NB4 (cell line): ENCODE measurements around the gene SREBF1.
A peak's percentile ranks its signal among the peaks of the same experiment; 100 is the strongest.

ENCODE experiments used
- DNase-seq: peaks from one replicate; pipeline ENCODE4 v3.0.0; 2010; ENCODE audit warnings: low read depth
- H3K4me3 ChIP-seq: one replicate; pipeline ENCODE4 v1.5.1; 2011; ENCODE audit warnings: mild to moderate bottlenecking, low read depth, low read length, moderate library complexity
- MYC ChIP-seq: IDR thresholded peaks from 2 replicates; pipeline ENCODE4 v1.6.1; 2011; ENCODE audit warnings: low read depth, low read length
- POLR2A ChIP-seq: IDR thresholded peaks from 2 replicates; pipeline ENCODE4 v1.6.1; 2011; ENCODE audit warnings: mild to moderate bottlenecking; ENCODE audit not compliant: insufficient read length; ENCODE audit errors: extremely low read depth
- TF ChIP-seq, protein P1 (sequence below): IDR thresholded peaks from one replicate; pipeline ENCODE4 v1.5.1; 2012; ENCODE audit warnings: low read depth, low read length
- TF ChIP-seq, protein P2 (sequence below): IDR thresholded peaks from 2 replicates; pipeline ENCODE4 v1.6.1; 2011; ENCODE audit warnings: low read depth, low read length

SREBF1 gene

DNA sequence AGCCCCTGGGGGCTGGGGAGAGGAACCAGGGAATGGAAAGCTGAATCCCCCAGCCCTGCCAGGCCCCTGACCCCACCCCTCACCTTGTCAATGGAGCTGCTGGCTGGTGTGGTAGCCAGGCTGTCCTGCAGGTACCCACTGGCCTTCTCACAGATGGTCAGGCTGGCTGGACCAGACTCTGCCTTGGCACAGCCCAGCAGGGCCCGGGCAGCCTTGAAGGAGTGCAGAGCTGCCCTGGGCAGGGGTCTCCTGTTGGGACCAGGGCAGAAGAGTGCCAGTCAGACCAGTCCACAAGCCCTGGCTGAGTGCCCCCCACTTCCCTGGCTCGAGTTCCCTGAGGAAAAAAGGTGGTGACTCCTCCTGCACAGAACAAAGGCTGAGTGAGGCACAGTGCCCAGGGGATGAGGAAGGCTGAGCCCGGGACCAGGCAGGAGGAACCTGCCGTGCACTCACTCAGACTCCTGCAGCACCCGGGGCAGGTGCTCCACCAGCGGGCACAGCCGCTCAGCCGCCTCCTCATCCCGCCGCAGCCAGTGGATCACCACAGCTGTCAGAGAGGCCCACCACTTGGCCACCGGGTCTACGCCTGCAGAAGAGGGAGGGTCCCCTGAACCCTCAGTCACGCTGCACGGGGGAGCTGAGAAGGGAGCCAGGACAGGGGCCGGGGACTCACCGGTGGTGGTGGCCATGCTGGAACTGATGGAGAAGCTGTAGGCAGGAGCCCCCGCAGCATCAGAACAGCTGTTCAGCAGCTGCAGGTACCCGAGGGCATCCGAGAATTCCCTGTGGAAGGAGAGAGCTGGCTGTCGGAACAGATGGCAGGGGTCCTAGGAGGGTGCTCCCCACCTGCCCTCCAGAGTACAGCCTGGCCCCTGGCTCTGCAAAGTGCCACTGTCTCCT is 22.4 kb downstream of the SREBF1 start:
- no peak overlapping the region for H3K4me3 ChIP-seq
- TF ChIP-seq, protein P1, sequence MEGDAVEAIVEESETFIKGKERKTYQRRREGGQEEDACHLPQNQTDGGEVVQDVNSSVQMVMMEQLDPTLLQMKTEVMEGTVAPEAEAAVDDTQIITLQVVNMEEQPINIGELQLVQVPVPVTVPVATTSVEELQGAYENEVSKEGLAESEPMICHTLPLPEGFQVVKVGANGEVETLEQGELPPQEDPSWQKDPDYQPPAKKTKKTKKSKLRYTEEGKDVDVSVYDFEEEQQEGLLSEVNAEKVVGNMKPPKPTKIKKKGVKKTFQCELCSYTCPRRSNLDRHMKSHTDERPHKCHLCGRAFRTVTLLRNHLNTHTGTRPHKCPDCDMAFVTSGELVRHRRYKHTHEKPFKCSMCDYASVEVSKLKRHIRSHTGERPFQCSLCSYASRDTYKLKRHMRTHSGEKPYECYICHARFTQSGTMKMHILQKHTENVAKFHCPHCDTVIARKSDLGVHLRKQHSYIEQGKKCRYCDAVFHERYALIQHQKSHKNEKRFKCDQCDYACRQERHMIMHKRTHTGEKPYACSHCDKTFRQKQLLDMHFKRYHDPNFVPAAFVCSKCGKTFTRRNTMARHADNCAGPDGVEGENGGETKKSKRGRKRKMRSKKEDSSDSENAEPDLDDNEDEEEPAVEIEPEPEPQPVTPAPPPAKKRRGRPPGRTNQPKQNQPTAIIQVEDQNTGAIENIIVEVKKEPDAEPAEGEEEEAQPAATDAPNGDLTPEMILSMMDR, result no peak
- TF ChIP-seq POLR2A (no peak), MYC (no peak)
- TF ChIP-seq, protein P2, sequence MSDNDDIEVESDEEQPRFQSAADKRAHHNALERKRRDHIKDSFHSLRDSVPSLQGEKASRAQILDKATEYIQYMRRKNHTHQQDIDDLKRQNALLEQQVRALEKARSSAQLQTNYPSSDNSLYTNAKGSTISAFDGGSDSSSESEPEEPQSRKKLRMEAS, result no peak
- DNase-seq, result no peak

DNA sequence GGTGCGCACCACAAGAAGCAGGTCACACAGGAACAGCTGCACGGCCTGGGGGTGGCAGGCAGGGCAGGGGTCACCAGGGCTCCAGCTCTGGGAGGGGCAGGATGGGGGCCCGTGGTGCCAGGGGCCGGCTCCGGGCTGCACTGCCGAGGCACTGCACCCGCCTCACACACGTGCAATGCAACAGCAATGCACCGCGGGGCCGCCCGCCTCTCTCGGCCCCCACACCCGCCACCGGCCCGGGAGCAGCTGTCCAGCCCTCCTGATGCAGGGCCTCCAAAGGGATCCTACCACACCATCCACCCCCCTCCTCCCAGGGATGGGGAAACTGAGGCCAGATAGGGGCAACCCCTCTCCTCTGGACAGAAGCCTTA is 23.1 kb downstream of the SREBF1 start:
- no peak overlapping the region for H3K4me3 ChIP-seq
- no peak for DNase-seq
- no peak for TF ChIP-seq POLR2A
- TF ChIP-seq, protein P2, result no peak
- TF ChIP-seq, protein P1, result no peak

DNA sequence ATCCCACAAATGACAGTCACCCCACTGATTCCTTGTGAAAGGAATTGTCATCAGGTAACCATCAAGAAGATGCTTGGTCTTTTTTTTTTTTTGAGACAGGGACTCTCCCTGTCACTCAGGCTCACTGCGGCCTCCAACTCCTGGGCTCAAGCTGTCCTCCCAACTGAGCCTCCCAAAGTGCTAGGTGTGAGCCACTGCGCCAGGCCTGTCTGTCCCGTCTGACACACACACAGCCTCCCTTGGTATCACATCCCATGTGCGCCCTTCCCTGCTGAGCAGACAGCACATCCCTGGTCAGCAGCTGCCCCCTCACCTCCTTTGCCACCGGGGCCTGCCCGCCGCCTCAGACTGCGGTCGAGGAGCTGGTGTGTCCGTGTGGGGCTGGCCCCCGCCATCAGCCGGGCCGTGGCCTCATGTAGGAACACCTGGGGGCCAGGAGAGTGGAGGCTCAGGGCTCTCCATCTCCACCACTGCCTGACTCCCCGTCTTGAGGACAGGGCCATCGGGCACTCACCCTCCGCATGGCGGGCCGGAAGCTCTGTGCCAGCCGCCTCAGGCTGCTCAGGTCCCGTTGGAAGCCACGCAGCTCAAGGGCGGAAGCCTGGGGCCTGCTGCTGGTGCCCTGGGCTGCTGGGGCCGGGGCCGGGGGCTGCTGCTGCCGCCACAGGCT is 23.6 kb downstream of the SREBF1 start:
- TF ChIP-seq POLR2A (no peak), MYC (no peak)
- TF ChIP-seq, protein P2, result no peak
- TF ChIP-seq, protein P1, result no peak
- DNase-seq, result no peak
- H3K4me3 ChIP-seq, result no peak overlapping the region

DNA sequence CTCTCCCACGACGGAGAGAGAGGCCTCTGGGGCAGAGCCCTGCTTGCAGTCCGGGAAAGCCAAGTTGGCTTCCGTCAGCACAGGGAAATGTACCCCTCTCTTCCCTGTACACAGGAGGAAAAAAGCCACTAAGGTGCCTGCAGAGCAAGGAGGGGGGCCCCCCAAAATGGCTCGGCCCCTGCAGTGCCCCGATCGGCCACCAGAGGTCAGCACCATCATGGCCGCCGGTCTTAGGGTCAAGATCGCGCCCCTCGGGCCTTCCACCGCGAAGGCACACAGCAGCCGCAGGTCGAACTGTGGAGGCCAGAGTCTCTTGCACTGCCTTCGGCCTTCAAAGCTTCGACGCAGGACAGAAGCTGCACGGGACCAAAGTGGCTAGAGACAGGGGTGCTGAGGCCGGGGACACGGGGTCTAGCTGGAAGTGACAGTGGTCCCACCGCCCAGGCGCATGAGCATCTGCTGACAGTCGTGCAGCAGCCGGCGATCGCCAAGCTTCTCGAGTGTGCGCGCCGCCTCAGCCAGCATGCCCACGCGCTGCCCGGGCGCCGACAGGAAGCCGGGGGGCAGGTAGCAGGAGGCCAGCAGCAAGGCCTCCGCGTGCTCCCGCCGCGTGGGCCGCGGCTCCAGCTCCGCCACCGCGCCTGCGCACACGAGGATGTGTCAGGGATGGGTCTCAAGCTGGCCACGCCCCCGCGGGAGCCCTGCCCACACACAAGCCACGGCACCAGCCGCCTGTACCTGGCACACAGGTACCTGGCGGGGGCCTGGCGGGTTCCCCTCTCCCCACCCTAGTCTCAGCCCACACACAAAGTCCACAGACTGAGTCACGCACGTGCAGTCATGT is 24.4 kb downstream of the SREBF1 start:
- peak; percentile 71 for DNase-seq
- TF ChIP-seq MYC (no peak), POLR2A (no peak)
- TF ChIP-seq, protein P1, result peak; percentile 95
- TF ChIP-seq, protein P2, result no peak
- no peak overlapping the region for H3K4me3 ChIP-seq

DNA sequence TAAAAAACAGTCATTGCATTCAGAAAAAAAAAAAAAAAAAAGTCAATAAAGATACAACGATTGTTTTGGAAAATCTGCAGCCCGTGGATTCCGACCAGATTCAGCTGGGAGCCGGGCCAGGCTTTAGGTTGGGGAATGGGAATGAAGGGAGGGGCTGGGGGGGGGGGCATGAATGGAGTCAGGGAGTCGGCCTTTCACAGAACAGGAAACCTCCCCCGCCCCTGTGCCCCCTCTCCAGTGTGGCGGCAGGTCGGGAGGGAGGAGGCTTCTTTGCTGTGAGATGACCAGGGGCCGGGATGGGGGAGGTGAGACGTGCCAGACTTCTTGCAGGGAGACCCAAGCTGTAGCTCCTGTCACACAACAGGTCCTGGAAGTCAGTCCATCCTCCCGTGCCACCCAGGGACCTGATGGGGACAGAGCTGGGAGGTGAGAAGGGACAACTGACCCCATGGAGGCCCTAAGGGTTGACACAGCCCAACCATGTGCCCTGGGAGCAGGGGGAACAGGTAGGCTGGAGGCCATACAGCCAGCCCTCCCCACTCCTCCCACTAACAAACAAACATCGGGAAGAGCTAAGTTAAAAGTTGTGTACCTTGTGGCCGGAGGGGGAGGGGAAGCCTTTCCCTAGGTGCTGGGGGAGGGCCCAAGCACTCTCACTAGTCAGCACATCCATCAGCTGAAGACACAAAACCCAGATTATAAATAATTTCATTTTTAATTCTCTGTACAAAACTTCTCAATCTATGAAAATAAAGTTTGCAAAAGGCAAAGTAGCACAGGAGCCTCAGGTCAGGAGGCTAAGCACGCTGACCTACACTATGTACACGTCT is 25.2 kb downstream of the SREBF1 start:
- DNase-seq, result no peak
- no peak overlapping the region for H3K4me3 ChIP-seq
- TF ChIP-seq, protein P1, result no peak
- TF ChIP-seq, protein P2, result no peak
- TF ChIP-seq POLR2A (no peak), MYC (no peak)
